Tibial nerve (tissue), 4 donors: ENCODE data around the gene DDX39A. TPM values are rescaled to one million over a fixed set of nuclear protein-coding genes. Genes with fewer than 3 reads are reported as not detected.

Experiments
- DNase-seq, 2 donors: peaks; one replicate each; pipeline ENCODE4 v3.0.0-alpha.2; 2019; ENCODE audit warnings: low spot score in 2 of 2
- H3K27ac ChIP-seq, 4 donors: fragments of 200-600 bp; sonication (generic) in 3 of 4; one replicate each; pipeline ENCODE4 v1.5.1; 2017 to 2019; ENCODE audit warnings: mild to moderate bottlenecking in 1 of 4
- H3K27me3 ChIP-seq, 2 donors: fragments of 200-600 bp; sonication (generic) in 1 of 2; one replicate each; pipeline versions ENCODE4 v1.5.1 to v1.6.0; 2017 to 2019
- H3K36me3 ChIP-seq, 3 donors: fragments of 200-600 bp; sonication (generic); one replicate each; pipeline ENCODE4 v1.5.1; 2018 to 2019
- H3K4me1 ChIP-seq, 4 donors: fragments of 200-600 bp; sonication (generic) in 3 of 4; one replicate each; pipeline ENCODE4 v1.5.1; 2017 to 2019
- H3K4me3 ChIP-seq, 4 donors: fragments of 200-600 bp; sonication (generic) in 3 of 4; one replicate each; pipeline ENCODE4 v1.5.1; 2017 to 2019; ENCODE audit warnings: mild to moderate bottlenecking in 1 of 4, moderate library complexity in 1 of 4
- H3K9me3 ChIP-seq, 4 donors: fragments of 200-600 bp; sonication (generic) in 3 of 4; one replicate each; pipeline ENCODE4 v1.5.1; 2017 to 2019
- EP300 ChIP-seq, 2 donors: sonication (generic); formaldehyde crosslinking; IDR thresholded peaks; one replicate each; pipeline ENCODE4 v1.6.1; 2017; ENCODE audit warnings: antibody characterized with exemption in 2 of 2, mild to moderate bottlenecking in 1 of 2
- POLR2A ChIP-seq, 2 donors: fragments of 450-650 bp; IDR thresholded peaks; one replicate each; pipeline ENCODE4 v1.6.1; 2017; ENCODE audit warnings: antibody characterized with exemption in 2 of 2, mild to moderate bottlenecking in 2 of 2, moderate library complexity in 2 of 2
- WGBS, 2 donors: methylation state at CpG; one replicate each; pipeline ENCODE4 v1.1.5; 2018; 5-methylcytosine and 5-hydroxymethylcytosine counted together
- total RNA-seq, 4 donors: library from RNA; depleted of rRNA; stranded (reverse); fragments of >200 nt; gene quantifications; one replicate each; pipeline ENCODE4 v1.1.0, GENCODE V29; 2016
- TF ChIP-seq, protein P1 (sequence below), 5 experiments: fragments of 200-600 bp in 3 of 5; fragments of 450-650 bp in 2 of 5; sonication (generic) in 3 of 5; IDR thresholded peaks; one replicate each; pipeline ENCODE4 v1.5.1; 2016 to 2019; ENCODE audit warnings: antibody characterized with exemption in 5 of 5, mild to moderate bottlenecking in 3 of 5, moderate library complexity in 2 of 5

Gene DDX39A
- total RNA-seq, 4 donors from 2014 or later = 60.7 to 136 (median 92.6) TPM

DNA sequence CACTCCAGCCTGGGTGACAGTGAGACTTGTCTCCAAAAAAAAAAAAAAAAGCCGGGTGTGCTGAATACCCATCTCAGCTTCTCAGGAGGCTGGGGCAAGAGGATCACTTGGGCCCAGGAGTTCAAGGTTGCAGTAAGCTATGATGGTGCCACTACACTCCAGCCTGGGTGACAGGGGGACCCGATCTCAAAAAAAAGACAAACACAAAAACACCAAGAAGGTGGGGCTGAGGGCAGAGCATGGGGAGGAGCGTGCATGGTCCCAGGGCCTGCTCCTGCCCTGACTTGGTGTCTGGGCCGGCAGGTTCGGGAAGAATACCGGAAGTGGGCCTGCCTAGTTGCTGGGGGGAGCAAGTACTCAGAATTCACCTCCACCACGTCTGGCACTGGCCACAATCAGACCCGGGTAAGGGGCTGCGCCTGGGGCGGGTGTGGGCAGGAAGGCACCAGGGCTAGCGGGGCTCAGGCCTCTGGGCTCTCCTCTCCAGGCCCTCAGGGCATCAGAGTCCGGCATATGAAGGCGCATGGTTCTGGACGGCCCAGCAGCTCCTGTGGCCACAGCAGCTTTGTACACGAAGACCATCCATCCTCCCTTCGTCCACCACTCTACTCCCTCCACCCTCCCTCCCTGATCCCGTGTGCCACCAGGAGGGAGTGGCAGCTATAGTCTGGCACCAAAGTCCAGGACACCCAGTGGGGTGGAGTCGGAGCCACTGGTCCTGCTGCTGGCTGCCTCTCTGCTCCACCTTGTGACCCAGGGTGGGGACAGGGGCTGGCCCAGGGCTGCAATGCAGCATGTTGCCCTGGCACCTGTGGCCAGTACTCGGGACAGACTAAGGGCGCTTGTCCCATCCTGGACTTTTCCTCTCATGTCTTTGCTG, 11.3 kb downstream of the DDX39A start:
- Histone ChIP-seq H3K27ac (peak overlapping the region in 1 of 4 donors; percentile 10), H3K36me3 (peaks cover 9 to 96% (median 53%) of the 10 kb centered on the region in 3 donors), H3K4me1 (peaks cover 0 to 27% (median 6%) of the 10 kb centered on the region in 4 donors), H3K9me3 (no peaks in the 10 kb centered on the region), H3K27me3 (no peaks in the 10 kb centered on the region), H3K4me3 (no peak overlapping the region)
- WGBS, 2 donors = 74 to 79% methylated on average over 17 to 20 of the region's 20 CpGs
- no peak for TF ChIP-seq EP300 (IDR thresholded peaks at IDR 0.05)
- TF ChIP-seq, protein P1, sequence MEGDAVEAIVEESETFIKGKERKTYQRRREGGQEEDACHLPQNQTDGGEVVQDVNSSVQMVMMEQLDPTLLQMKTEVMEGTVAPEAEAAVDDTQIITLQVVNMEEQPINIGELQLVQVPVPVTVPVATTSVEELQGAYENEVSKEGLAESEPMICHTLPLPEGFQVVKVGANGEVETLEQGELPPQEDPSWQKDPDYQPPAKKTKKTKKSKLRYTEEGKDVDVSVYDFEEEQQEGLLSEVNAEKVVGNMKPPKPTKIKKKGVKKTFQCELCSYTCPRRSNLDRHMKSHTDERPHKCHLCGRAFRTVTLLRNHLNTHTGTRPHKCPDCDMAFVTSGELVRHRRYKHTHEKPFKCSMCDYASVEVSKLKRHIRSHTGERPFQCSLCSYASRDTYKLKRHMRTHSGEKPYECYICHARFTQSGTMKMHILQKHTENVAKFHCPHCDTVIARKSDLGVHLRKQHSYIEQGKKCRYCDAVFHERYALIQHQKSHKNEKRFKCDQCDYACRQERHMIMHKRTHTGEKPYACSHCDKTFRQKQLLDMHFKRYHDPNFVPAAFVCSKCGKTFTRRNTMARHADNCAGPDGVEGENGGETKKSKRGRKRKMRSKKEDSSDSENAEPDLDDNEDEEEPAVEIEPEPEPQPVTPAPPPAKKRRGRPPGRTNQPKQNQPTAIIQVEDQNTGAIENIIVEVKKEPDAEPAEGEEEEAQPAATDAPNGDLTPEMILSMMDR (IDR thresholded peaks at IDR 0.05) = no peak
- TF ChIP-seq POLR2A (IDR thresholded peaks at IDR 0.05) = no peak
- no peak for DNase-seq

DNA sequence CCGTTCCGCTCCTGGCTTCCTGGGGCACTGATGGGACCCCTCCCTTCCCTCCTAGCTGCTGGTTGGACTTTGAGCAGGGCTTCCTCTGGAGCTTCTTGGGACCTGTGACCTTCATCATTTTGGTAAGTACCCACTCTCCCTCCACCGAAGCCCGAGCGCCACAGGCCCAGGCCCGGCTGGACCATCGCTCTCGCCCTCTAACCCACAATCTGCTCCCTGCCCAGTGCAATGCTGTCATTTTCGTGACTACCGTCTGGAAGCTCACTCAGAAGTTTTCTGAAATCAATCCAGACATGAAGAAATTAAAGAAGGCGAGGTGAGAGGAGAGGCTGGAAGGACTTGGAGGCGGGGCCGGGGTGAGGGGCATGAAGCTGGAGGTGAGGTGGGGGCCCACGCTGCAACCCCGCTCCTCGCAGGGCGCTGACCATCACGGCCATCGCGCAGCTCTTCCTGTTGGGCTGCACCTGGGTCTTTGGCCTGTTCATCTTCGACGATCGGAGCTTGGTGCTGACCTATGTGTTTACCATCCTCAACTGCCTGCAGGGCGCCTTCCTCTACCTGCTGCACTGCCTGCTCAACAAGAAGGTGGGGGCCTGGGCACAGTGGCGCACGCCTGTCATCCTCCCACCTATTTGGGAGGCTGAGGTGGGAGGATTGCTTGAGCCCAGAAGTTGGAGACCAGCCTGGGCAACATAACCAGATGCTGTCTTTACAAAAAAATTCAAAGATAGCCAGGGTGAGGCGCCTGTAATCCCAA, 12.3 kb downstream of the DDX39A start:
- TF ChIP-seq, protein P1 (IDR thresholded peaks at IDR 0.05) = no peak
- TF ChIP-seq EP300 (IDR thresholded peaks at IDR 0.05) (no peak), POLR2A (IDR thresholded peaks at IDR 0.05) (no peak)
- peaks cover 0 to 17% (median 6%) of the 10 kb centered on the region in 4 donors for H3K4me1 ChIP-seq
- 87 to 92% methylated on average over 27 of the region's 27 CpGs for WGBS, 2 donors
- peak overlapping the region in 1 of 4 donors; percentile 33 for H3K4me3 ChIP-seq
- DNase-seq = no peak
- no peaks in the 10 kb centered on the region for H3K9me3 ChIP-seq
- H3K27me3 ChIP-seq = no peaks in the 10 kb centered on the region
- H3K27ac ChIP-seq = peak overlapping the region; percentile 58 to 91 (median 85)
- H3K36me3 ChIP-seq = peaks cover 9 to 96% (median 47%) of the 10 kb centered on the region in 3 donors

- peaks cover 7 to 96% (median 42%) of the 10 kb centered on the region in 3 donors for H3K36me3 ChIP-seq
- H3K27me3 ChIP-seq = no peaks in the 10 kb centered on the region
- H3K4me3 ChIP-seq = peak overlapping the region; percentile 7 to 33 (median 18)
- DNase-seq = peak; percentile 72 to 81
- WGBS, 2 donors = 34 to 35% methylated on average over 31 to 37 of the region's 61 CpGs
- peaks cover 0 to 16% (median 6%) of the 10 kb centered on the region in 4 donors for H3K4me1 ChIP-seq
- H3K9me3 ChIP-seq = no peaks in the 10 kb centered on the region
- TF ChIP-seq POLR2A (IDR thresholded peaks at IDR 0.05) = peak in 1 of 2 donors; percentile 6
- TF ChIP-seq EP300 (IDR thresholded peaks at IDR 0.05) = peak in 1 of 2 donors; percentile 49
- TF ChIP-seq, protein P1 (IDR thresholded peaks at IDR 0.05) = peak; percentile 91 to 96 (median 95)
- H3K27ac ChIP-seq = peak overlapping the region; percentile 58 to 91 (median 85)
These were observed 13.1 kb downstream of the DDX39A start for GRCh38 chr19:14405758-14406644.

DNA sequence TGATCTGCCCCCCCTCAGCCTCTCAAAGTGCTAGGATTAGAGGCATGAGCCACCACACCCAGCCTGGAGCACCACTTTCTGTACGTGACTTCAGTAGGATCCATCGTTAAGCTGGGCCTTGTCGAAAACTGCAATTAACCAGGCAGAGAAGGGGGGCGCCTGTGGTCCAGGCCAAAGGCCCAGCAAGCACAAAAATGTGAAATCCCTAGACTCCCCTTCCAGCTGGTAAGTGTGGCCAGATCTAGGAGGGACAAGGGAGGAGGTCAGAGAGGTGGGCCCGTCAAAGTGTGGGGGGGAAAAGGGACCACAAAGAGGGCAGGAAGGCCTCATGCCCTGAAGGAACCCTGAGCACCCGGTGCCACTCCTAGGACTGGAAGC, 13.8 kb downstream of the DDX39A start:
- no peaks in the 10 kb centered on the region for H3K9me3 ChIP-seq
- TF ChIP-seq EP300 (IDR thresholded peaks at IDR 0.05) (no peak), POLR2A (IDR thresholded peaks at IDR 0.05) (no peak)
- TF ChIP-seq, protein P1 (IDR thresholded peaks at IDR 0.05) = no peak
- H3K27me3 ChIP-seq = no peaks in the 10 kb centered on the region
- 64 to 65% methylated on average over 6 of the region's 6 CpGs for WGBS, 2 donors
- peak overlapping the region in 1 of 4 donors; percentile 33 for H3K4me3 ChIP-seq
- H3K4me1 ChIP-seq = peaks cover 0 to 16% (median 6%) of the 10 kb centered on the region in 4 donors
- no peak for DNase-seq
- H3K27ac ChIP-seq = peak overlapping the region; percentile 58 to 91 (median 85)
- H3K36me3 ChIP-seq = peaks cover 5 to 96% (median 36%) of the 10 kb centered on the region in 3 donors
